ENCODE results near the gene AKT1.

The AKT1 gene

DNA sequence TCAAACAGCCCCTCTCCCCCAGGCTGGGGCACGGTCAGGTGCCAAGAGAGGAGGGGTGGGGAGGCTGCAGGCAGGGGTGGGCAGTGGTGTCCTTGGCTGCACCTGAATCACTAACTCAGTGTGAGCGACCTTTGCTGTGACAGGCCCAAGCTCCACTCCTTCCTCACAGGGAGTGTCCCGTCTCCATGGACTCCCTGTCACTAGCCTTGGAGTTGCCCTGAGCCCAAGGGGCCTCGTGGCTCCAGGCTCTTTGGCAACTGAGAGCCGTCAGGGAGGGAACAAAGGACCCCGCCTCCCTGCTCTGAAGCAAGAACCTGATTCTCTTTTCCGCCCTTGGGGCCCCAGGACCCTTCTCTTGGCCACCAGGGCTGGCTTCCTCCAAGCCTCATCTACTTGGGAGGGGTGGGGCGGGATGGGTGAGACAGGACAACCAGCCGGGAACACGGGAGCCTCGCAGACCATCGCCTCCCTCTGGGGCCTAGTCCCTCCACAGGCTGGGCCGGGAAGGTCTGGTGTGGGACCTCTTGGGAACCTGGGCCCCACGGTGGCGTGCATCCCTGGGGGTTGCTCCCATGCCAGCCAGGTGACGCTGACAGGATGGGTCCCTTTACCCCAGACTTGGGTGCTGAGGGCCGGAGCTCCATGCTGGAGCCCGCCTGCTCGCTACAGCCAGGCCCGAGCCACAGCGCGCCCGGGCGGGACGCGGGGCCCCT is 72.5 kb downstream of the AKT1 start:
- no peak for TF ChIP-seq CTCF (IDR thresholded peaks at IDR 0.05; ENCODE audit: low read length, missing control alignments)
- no peak overlapping the region for H3K4me3 ChIP-seq (replicated peaks; ENCODE audit: low read depth, low read length)
- DNase-seq (ENCODE audit: low read depth) = no peak

DNA sequence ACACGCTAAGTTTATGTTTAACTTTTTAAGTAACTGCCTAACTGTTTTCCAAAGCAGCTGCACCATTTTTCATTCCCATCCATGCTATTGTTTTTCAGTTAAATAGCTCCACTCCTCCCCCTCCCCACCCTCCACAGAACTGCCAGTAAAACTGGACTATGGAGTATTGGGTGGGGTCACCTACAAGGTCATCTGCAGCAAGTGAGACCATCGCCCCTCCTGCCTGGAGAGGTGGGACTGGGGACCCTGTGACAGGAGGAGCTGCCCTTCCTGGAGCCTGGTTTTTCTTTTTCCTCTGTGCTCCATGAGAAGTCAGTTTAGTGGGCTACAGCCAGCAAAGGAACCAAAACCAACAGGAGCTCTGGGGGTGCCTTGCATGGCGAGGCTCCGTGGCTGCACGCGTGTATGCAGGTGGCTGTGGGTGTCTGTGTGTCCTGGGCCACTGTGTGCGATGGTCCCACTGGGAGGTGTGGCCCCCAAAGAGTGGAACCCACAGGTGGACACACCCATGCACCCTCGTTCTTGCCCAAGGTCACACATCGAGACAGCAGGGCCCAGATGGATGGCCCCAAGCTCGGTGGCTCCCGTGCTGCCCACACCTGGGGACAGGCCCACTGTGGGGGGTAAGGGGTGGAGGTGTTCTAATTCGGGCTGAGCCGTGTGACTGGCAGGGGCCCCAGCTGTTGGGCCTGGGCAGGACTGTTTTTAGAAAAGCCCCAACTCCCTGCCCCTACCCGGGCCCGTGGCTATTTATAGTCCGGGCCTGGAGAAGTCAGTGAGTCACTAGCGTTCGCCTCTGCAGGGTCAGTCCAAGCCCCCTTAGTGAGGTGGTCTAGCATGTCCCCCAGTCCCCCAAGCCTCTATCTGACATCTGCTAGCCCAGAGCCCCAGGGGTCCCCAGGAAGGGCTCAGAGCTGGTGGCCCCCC is 73.8 kb downstream of the AKT1 start:
- TF ChIP-seq CTCF (IDR thresholded peaks at IDR 0.05; ENCODE audit: low read length, missing control alignments) = no peak
- no peak for DNase-seq (ENCODE audit: low read depth)
- H3K4me3 ChIP-seq (replicated peaks; ENCODE audit: low read depth, low read length) = no peak overlapping the region
